Chondrocyte (in vitro differentiated cells): ENCODE data around the gene GJC2. TPM values are rescaled to one million over a fixed set of nuclear protein-coding genes. Genes with fewer than 3 reads are reported as not detected.
A peak's percentile ranks its signal among the peaks of the same experiment; 100 is the strongest.

Experiments used
- DNase-seq: peaks from one replicate; pipeline ENCODE4 v3.0.0; 2021; ENCODE audit warnings: mixed read lengths, low spot score
- H3K27ac Mint-ChIP-seq: one replicate; pipeline ENCODE4 v1.8.0; 2021; ENCODE audit warnings: mild to moderate bottlenecking, moderate library complexity, mixed read lengths; ENCODE audit not compliant: unreplicated experiment
- H3K27me3 Mint-ChIP-seq: 2 replicates; pipeline ENCODE4 v1.8.0; 2021; ENCODE audit warnings: low read depth, mixed read lengths
- H3K36me3 Mint-ChIP-seq: 2 replicates; pipeline ENCODE4 v1.8.0; 2021; ENCODE audit warnings: low read depth, mixed read lengths
- H3K4me1 Mint-ChIP-seq: 2 replicates; pipeline ENCODE4 v1.8.0; 2021; ENCODE audit warnings: low read depth, mild to moderate bottlenecking, mixed read lengths
- H3K4me3 Mint-ChIP-seq: one replicate; pipeline ENCODE4 v1.8.0; 2021; ENCODE audit warnings: mild to moderate bottlenecking, moderate library complexity, mixed read lengths; ENCODE audit not compliant: unreplicated experiment
- H3K9me3 Mint-ChIP-seq: 2 replicates; pipeline ENCODE4 v1.8.0; 2021; ENCODE audit warnings: low read depth, mixed read lengths
- CTCF ChIP-seq: fragments of 200-600 bp; sonication (generic); IDR thresholded peaks from 2 replicates; pipeline ENCODE4 v1.5.0; 2021; ENCODE audit warnings: antibody characterized with exemption, mild to moderate bottlenecking, moderate library complexity
- total RNA-seq: library from RNA; stranded (reverse); gene quantifications from 3 replicates; pipeline ENCODE4 v1.2.1, GENCODE V29; 2021

The GJC2 gene
- total RNA-seq, 1 donor from 2014 or later: 2.0 TPM

GRCh38 chr1:228145463-228146416 is 4.0 kb upstream of the GJC2 start:
- Mint-ChIP-seq H3K4me3 (no peak overlapping the region), H3K36me3 (no peaks in the 10 kb centered on the region), H3K27me3 (no peaks in the 10 kb centered on the region), H3K27ac (no peak overlapping the region), H3K4me1 (peaks cover 32% of the 10 kb centered on the region), H3K9me3 (no peaks in the 10 kb centered on the region)
- DNase-seq: peak; percentile 92
- TF ChIP-seq CTCF: no peak

- TF ChIP-seq CTCF: no peak
- no peaks in the 10 kb centered on the region for H3K36me3 Mint-ChIP-seq
- DNase-seq: no peak
- no peaks in the 10 kb centered on the region for H3K27me3 Mint-ChIP-seq
- H3K27ac Mint-ChIP-seq: no peak overlapping the region
- no peak overlapping the region for H3K4me3 Mint-ChIP-seq
- peaks cover 24% of the 10 kb centered on the region for H3K4me1 Mint-ChIP-seq
- no peaks in the 10 kb centered on the region for H3K9me3 Mint-ChIP-seq
Observed at GRCh38 chr1:228146417-228147150, 3.1 kb upstream of the GJC2 start.

- DNase-seq: no peak
- H3K36me3 Mint-ChIP-seq: no peaks in the 10 kb centered on the region
- H3K27me3 Mint-ChIP-seq: no peaks in the 10 kb centered on the region
- H3K4me3 Mint-ChIP-seq: no peak overlapping the region
- no peak for TF ChIP-seq CTCF
- no peaks in the 10 kb centered on the region for H3K9me3 Mint-ChIP-seq
- no peak overlapping the region for H3K27ac Mint-ChIP-seq
- peaks cover 18% of the 10 kb centered on the region for H3K4me1 Mint-ChIP-seq
Observed at GRCh38 chr1:228147151-228147693, 2.5 kb upstream of the GJC2 start.

- Mint-ChIP-seq H3K9me3 (no peaks in the 10 kb centered on the region), H3K27me3 (no peaks in the 10 kb centered on the region), H3K4me1 (peaks cover 12% of the 10 kb centered on the region), H3K27ac (no peak overlapping the region), H3K36me3 (no peaks in the 10 kb centered on the region), H3K4me3 (no peak overlapping the region)
- DNase-seq: no peak
- no peak for TF ChIP-seq CTCF
Observed at GRCh38 chr1:228147768-228148167, 2.0 kb upstream of the GJC2 start.

GRCh38 chr1:228148196-228148861 is 1.4 kb upstream of the GJC2 start:
- H3K9me3 Mint-ChIP-seq: no peaks in the 10 kb centered on the region
- no peak overlapping the region for H3K4me3 Mint-ChIP-seq
- DNase-seq: no peak
- no peaks in the 10 kb centered on the region for H3K27me3 Mint-ChIP-seq
- H3K27ac Mint-ChIP-seq: no peak overlapping the region
- no peak for TF ChIP-seq CTCF
- H3K36me3 Mint-ChIP-seq: no peaks in the 10 kb centered on the region
- H3K4me1 Mint-ChIP-seq: peaks cover 6% of the 10 kb centered on the region
